ENCODE measurements around the gene SNCAIP.

The SNCAIP gene

DNA sequence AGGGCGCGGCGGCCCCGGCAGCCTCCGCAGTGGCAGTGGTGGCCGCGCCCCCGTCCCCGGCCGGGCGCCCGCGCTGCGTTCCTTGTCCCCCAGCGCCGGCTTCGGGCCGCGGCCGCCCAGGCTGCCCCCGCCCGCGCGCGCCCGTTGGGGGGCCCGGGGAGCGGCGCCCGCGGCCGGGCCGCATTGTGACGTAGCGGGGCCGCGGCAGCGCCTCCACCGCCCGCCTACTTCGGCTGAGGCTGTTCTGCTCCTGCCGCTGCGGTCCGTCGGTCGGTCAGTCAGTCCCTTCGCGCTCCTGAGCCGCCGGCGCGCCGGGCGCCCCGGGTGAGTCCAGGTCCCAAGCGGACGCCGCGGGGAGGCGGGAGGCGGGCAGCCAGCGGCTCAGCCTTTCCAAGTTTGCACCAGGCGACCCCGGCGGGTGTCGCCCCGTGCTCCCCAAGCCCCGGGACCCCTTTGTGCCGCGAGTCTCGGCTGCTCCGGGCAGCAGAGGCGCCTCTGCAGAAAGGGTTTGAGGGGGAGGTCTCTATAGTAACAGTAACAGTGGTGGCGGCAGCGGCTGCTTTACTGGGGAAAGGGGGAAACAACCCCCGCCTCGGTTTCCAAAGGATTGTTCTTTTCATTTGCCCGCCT lies at the start of gene SNCAIP:
Gene SNCAIP (plus strand): TSS at position 277 of the 630 bp plus-strand sequence. CDS start 78,898 bp downstream, outside the sequence.
- peak; percentile 29 for DNase-seq

DNA sequence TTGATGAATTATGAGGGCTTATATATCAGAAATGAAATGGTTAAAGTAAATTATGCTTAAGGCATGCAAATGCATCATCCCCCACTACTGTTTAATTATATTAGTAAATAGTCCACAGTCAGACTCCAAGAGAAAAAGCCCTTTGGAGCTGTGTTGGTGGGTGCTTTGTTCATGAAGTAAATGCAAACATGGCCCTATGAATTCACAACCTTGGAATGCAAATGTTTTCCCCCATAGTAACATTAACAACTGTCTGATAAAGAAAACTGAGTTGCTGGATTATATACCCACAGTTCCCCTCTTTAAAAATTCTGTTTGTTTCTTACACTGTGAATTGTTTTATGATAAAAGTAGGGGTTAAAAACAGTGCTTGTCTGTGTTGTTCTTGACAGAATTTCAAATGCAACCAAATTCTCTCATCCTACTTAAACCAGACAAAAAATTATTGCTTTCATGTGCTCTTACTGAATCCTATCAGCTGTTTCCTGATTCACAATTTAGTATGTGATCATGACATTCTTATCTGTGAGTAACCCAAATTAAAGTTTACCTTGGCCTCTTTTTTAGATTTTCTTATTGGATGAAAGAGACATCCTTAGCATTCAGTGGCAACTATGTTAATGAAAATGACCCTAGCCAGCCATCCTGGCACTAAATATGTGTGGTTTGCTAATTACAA lies 48.5 kb upstream of the SNCAIP start:
- DNase-seq = no peak

DNA sequence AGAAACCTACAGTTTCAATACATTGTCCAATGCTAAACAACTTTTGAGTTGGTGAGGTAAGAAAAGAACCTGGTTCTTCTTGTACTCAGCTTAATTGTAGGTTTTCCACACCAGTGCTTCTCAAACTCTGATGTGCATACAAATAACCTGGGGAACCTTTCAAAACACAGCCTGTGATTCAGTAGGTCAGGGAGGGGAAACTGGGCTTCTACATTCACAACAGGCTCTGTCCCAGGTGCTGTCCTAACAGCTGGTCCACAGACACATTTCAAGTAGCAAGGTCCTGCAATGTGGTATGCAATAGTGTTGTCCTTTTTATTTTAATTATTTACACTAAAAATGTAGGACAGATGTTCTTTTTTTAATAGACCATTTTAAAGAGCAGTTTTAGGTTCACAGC lies 47.4 kb upstream of the SNCAIP start:
- no peak for DNase-seq

DNA sequence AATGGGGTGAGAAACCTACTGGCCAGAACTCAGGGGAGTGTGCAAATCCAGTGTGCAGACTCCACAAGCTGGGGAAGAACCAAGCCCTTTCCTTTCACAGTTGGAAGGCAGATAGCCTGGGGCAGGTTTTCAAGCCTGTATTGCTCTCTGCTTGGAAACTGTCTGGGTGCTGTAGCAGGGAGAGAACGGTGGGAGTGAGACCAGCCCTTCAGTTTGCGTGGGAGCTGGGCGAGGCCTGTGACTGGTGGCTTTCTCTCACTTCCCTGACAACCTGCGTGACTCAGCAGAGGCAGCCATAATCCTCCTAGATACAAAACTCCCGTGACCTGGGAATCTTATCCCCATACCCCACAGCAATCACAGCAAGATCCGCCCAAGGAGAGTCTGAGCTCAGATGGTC lies 44.9 kb upstream of the SNCAIP start:
- DNase-seq = no peak

DNA sequence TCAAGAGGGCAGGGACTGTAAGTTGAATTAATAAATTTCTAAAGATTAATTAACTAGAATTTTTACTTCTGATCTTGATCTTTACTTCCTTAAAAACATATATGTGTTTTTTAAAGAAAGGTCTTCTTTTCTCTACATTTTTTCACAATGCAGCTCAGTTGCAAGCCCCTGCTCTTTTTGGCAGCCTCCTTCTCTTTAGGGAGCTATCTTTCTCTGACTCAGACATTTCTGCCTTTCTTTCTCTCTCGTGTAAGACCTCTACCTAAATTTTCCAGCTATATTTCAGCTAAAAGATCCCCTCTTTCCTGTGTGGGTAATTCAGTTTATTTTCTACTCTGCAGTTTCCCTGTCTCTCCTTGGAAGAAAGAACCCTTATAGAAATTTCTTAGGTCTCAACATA lies 38.3 kb upstream of the SNCAIP start:
- DNase-seq = no peak

DNA sequence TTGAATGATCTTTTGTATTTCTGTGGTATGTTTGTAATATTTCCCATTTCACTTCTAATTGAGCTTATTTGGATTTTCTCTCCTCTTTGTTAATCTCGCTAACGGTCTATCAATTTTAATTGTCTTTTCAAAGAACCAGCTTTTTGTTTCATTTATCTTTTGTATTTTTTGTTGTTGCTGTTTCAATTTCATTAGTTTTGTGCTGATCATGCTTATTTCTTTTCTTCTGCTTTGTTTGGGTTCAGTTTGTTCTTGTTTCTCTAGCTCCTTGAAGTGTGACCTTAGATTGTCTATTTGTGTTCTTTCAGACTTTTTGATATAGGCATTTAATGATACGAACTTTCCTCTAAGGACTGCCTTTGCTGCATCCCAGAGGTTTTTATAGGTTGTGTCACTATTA lies 28.4 kb upstream of the SNCAIP start:
- DNase-seq = no peak

DNA sequence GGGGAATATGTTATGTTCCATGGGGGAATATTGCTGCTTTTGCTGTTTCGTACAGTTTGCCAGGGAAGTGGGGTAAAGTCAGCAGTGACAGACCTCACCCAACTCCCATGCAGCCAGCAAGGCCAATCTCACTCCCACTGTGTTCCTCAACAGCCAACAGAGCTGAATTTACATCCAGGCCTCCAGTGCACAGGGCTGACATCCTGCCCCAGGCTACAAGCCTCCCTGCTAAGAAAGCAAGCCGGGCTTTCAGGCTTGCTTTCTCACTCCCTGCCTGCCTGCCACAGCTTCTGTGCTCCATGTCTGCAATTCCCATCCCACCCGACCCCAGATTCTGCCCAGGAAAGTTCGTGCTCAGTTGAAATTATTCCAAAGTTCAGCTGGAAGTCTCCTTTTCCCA lies 25.5 kb upstream of the SNCAIP start:
- no peak for DNase-seq

DNA sequence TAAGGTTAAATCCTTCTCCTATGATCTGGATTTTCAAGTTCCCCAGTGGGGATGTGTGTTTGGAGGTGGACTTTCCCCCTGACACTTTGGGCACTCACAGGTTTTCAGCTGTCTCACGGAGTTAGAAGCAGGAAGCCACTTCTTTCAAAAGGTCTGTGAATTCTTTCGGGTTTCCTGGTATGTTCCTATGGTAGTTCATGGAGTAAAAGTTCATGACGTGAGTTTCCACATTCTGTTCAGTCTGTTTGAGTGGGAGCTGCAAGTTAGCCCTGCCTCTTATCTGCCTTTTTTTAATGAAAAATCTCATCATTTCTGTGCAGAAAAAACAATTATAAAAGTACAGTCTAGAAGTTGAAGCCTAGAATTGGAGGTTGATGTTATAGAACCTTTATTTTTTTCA lies 24.9 kb upstream of the SNCAIP start:
- DNase-seq = no peak

DNA sequence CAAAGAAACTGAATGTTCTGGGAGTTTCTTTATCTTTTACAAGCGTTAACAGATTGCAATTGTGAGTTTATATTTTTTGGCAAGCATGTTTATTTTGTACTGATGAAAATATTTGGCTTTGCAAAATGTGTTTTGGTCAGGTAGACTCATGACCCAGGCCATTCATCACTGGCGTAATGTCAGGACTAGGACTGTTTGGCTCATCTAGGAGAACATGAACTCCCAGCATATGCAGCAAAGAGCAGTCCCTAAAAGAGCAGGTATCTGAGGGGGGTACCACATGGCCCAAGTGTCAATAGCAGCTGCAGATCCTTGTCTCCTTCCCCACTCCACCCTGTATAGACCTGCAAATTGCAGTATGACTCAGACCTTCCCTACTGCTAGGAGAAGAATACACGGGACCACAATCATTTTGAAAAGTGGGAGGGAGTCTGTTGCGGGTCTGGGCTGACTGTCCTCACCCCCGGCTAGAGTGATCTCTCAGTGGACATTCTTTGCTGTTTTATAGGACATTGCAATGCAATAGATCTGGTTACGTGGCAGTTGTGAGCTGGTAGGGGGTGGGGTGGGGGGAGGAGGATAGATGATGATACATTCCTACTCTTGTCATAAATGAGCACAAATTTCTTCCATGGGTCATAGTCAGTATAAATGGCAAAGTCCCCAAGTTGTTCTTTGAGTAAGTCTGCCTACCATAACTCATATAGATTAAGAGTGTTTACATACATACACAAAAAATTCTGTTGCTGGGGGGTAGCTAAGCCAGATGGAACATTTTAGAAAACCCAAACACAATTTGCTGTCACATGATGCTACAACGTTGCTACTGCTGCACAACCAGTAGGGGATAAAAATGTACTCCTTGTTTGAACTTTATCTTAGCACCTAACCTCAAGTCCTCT lies 20.8 kb upstream of the SNCAIP start:
- no peak for DNase-seq

DNA sequence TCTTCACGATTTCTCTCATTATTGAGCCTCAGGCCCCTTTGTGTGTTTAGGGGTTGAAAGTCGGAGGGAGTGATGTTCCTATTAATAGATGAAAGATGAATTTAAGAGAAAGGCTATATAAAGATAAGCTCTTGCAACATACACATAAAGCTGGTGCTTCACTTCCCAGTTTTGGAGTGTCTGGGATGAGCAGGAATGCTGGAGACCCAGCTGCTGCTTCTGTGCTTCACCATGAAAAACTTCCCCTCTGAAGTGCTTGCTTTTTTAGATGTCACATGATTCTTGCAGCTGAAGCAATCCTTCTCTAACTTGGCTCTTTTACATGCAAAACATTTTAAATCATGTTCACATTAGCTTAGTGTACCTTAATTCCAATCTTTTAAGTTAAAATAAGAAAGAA lies 19.7 kb upstream of the SNCAIP start:
- DNase-seq = no peak

DNA sequence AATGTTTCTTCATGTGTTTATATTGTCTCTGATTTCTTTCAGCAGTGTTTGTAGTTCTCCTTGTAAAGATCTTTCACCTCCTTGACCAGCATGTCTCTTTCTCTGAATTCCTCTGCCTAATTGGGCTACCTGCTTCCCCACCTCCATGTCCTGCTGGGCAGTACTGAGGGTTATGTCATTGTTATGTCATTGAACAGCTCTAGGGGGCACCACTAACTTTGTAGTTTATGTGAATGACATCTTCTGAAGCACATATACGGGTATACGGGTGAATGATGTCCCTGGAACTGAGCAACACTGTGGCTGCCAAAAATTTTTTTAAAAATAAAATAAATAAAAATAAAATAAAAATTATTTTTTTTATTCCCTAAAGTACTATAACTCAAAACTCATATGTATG lies 16.9 kb upstream of the SNCAIP start:
- DNase-seq = peak; percentile 13

DNA sequence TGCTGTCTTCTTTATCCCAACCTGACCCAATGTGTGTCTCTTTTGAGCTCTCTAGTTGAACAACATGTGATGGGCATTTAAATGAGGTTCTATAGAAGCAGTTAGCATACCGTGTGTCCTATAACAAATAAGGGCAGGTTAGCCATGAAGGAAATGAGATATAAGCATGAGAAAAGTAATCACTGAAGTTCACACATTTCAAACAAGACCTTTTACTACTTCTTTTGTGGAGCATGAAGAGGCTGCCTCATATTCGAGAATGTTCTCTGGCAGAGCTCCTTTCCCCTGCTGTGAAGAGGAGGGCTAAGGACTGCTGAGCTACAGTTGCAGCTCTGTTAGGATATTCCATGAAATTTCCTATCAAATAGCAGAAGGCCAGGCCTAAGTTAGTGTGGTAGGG lies 15.2 kb upstream of the SNCAIP start:
- no peak for DNase-seq

DNA sequence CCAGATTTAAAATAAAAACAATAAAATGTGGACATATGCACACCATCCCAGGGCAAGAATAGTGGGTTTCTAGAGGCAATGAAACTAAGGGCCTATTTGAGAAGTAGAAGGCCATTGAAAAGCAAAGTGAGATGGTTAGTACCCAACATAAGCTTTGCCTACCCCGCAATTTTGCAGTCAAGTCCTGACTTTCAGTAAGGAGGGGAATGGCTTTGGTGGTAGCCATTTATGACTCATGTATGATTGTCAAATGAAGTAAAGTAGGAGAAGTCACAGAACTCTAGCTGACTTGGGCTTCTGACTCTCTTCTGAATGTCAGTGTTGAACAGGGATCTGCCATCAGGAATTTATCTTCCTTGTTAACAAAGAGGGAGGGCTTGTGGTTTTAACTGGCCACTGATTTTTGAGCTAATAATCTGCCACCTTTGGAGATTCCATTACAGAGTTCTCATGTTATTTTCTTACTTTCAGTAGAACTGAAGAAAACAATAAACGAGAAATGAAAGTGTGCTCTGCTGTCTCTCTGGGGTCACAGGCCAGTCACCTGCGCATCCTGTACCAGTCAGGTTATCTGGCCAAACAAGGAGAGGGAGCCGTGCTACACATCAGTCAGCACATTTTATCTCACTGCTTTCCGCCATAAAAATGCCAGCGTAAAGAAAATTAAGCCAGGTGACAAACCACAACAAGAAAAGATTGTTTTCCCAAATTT lies 14.3 kb upstream of the SNCAIP start:
- no peak for DNase-seq

DNA sequence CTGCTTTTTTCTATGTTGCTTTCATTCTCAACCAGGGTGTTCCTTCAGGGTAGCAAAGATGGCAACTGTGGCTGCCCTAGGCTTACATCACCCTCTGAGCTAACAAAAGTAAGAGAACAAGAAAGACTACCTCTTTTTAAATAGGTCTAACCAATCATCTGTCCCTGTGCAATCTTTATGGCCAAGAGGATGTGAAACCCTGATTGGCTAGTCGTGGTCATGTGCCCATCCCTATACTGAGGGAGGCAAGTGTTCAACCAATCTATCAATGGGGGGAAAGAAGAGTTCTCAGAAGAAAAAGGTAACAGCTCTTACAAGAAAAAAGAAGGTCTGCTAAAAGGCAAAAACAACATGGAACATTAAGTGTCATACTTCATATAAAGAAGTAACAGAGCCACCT lies 11.7 kb upstream of the SNCAIP start:
- DNase-seq = no peak

DNA sequence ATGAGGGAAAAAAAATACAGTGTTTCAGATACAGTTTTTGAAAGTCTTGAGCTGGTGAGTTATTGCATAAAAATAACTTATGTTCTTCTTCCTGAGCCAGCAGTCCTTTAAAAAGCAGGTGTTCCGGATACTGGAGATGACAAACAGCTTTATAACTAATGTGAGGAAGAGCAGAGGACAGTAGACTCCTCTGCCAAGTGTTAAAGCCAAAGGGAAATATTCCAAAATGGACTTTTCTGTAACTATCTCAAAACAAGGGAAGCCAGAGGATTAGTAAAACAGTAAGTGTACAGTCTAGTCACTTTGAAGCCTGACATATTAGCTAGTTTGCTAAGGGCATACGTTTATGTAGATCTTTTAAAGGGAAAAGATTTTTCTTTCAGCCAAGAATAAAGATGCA lies 11.0 kb upstream of the SNCAIP start:
- DNase-seq = no peak

DNA sequence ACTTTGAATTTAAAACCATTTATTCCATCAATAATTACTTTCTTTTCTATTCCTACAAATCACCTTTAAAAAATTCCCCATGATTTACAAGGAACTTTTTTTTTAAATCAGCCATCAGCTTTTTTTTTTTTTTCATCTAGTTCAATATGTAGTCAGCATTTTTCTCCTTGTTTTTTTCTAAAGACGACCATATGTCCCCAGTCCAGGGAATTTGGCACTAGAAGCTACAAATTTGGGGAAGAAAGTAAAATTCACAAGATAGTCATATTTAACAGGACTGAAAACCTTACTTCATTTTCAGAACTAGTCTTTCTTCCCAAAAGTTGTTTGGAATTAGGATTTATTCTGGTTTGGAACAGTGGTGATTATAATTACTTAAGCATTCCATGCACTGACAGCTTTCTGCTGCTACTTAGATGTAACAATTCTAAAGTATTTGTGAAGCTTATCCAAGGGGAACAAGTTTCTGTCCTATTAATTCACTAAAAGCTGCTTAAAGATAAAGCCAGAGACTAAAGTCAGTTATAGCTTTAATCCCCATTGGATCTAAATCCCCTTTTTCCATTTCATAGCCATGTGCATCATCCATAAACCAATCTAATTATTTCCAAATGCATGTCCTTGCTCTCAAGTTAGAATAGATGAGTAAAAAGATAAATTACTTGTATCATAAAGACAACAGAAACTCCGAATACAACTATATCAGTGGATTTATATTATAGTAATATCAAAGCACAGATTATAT lies 7.4 kb upstream of the SNCAIP start:
- no peak for DNase-seq

DNA sequence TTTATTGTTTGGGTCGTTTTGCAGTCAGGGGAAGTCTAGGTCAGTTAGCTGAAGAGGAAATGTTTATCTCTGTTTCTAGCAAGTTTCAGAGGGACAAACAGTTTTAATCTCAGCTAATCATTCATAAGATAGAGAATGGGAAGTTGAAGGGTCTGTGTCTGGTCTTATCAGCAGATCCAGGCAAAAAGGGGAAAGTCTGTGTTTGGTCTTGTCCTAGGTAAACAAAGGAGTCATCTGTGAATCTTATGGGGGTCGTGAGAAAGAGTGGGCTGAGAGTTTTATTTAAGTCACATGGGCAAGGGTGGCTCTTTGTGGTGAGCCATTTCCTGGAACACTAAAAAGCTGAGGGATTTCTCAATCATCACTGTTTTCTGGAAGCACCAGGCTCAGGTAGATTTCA lies 5.6 kb upstream of the SNCAIP start:
- DNase-seq = no peak

DNA sequence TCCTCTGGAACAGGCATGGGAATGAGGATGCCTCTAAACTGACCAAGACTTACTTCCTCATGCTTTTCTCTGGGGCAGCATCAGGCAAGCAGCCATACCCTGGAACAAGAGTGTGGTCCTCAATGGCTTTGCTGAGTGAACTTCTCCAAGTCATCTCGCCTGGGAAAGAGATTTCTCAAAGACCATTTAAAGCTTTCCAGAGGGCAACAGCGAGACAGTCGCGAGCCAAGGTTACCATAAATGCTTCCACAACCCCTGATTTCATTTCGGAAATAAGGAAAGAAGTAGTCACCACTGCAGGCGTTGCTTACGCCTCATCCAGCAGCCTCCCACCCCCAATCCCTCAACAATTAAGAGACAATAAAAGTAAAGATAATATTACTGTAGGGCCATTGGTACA lies 1.1 kb upstream of the SNCAIP start:
- DNase-seq = no peak

DNA sequence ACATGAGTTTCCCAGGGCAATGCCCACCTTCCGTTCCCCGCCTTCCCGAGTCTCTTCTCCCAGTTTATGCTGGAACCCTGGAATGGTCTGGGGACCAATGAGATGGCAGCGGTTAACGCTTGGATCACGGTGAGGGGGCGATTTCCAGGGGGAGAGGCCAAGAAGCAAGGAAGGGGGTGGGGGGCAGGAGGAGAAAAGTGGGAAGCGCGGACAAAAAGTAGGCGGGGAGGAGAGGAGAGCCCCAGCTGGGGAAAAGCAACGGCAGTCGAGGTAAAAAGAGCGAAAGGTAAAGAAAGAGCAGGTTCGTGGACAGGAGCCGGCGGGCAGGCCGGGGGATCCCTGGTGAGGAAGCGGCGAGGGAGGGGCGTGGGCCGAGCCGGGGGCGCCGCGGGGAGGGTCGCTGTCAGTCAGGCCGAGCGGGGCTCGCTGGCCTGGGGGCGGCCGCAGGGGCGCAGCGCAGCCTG lies 508 bp upstream of the SNCAIP start:
- DNase-seq = no peak

DNA sequence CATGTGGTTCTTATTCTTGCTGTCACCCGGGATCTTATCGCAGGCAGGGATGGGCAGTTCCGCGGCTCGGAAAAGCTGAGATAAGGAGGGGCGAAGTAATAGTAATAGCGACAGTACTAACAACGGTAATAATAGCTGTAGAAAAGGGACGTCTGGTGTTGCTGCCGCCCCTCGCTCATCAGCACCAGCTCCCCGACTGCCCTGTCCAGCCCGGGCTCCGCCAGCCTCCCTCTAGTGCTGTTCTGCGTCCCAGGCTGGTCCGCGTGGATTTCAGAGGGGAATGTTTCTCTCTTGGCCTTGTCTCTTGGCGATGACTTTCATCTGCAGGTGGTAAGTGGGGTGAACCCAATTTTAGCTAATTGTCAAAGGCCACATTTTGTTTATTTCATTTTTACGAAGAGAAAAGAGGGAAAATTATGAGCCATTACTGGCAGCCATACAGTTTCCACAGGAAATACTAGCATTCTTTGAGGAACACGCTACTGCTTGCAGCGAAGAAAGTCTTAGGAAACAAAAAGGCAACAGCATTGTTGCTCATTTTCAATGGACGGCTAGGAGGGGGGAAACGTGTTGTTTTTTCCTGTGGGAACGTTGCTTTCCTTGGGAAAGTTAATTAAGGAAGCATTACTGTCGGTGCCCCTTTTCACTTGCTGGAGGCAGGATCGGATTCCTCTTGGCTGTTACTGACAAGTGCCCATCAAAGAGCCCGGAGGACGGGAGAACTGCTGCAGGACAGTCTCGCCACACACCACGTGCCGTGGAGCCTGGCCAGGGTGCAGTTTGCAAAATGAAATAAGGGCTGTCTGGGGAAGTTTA lies 762 bp downstream of the SNCAIP start:
- peak; percentile 17 for DNase-seq

DNA sequence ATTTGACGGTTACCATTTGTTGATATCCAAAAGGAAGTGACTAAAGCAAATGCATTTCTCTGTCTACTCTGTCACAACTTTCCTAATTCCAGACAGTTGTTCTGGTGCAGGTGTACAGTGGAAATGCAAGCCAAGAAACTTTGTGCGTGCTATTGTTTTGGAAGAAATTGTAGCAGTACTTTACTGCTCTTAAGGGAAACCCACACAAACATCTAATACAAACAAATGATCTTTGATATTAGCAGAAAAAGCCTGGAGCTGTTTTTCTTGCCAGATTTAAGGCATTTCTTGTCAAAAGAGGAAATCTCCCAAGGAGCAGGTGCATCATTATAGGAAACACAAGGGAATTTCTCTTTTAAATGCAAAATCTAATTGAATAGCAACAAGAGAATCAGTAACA lies 2.0 kb downstream of the SNCAIP start:
- no peak for DNase-seq

DNA sequence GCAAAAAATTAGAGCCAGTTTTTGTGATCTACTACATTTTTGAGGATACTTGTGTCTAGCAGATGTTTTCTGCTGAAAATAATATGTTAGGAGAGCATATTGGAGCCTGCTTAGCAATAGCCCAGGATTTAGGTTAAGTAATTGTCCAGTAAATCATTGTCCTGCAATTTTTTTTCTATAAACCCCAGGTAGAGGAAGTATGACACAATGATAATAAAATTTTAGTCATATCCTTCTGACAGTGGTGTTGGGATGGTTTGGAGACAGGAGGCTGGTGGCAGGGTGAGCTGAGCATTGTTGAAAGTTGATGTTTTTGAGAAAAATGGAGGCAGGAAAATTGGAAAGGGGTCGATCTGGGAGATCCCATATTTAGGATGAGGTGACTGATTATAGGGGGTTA lies 3.5 kb downstream of the SNCAIP start:
- no peak for DNase-seq

Measured in HCEC 1CT (cell line).